ENCODE data around the gene PARD3B. TPM values are rescaled to one million over a fixed set of nuclear protein-coding genes. Genes with fewer than 3 reads are reported as not detected.

PARD3B gene
- total RNA-seq, 4 donors from 2014 or later: 27.8 to 39.3 (median 33.7) TPM

- DNase-seq (ENCODE audit: low spot score) (no peak), ATAC-seq (ENCODE audit: low FRiP score) (no peak)
- TF ChIP-seq, protein P1, sequence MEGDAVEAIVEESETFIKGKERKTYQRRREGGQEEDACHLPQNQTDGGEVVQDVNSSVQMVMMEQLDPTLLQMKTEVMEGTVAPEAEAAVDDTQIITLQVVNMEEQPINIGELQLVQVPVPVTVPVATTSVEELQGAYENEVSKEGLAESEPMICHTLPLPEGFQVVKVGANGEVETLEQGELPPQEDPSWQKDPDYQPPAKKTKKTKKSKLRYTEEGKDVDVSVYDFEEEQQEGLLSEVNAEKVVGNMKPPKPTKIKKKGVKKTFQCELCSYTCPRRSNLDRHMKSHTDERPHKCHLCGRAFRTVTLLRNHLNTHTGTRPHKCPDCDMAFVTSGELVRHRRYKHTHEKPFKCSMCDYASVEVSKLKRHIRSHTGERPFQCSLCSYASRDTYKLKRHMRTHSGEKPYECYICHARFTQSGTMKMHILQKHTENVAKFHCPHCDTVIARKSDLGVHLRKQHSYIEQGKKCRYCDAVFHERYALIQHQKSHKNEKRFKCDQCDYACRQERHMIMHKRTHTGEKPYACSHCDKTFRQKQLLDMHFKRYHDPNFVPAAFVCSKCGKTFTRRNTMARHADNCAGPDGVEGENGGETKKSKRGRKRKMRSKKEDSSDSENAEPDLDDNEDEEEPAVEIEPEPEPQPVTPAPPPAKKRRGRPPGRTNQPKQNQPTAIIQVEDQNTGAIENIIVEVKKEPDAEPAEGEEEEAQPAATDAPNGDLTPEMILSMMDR (IDR thresholded peaks at IDR 0.05): no peak
Observed at GRCh38 chr2:205495819-205496218, 950.5 kb downstream of the PARD3B start.

- TF ChIP-seq, protein P1 (IDR thresholded peaks at IDR 0.05): no peak
- DNase-seq (ENCODE audit: low spot score) (no peak), ATAC-seq (ENCODE audit: low FRiP score) (no peak)
Observed at GRCh38 chr2:205496370-205496769, 951.1 kb downstream of the PARD3B start.

GRCh38 chr2:205496772-205497171 lies 951.5 kb downstream of the PARD3B start:
- DNase-seq (ENCODE audit: low spot score) (no peak), ATAC-seq (ENCODE audit: low FRiP score) (no peak)
- TF ChIP-seq, protein P1 (IDR thresholded peaks at IDR 0.05): no peak

DNA sequence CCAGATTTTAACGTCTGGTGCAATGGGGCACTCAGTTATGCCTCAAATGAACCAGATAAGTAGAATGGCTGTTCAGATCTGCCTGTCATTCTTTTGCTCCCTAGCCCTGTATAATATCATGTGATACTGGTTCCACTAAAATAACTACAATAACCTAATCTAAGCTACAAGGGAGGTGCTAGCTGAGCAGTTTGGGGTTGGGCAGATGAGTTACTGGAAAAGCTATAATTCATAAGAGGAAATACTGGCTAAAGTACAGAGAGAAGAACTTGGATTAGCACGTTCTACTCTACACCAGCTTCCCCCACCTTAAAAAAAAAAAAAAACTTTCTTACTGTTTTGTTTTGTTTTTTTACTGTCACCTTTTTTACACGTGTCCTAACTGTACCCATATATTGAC lies 953.7 kb downstream of the PARD3B start:
- TF ChIP-seq, protein P1 (IDR thresholded peaks at IDR 0.05): no peak
- DNase-seq (ENCODE audit: low spot score): no peak
- no peak for ATAC-seq (ENCODE audit: low FRiP score)

- ATAC-seq (ENCODE audit: low FRiP score): no peak
- DNase-seq (ENCODE audit: low spot score): no peak
- TF ChIP-seq, protein P1 (IDR thresholded peaks at IDR 0.05): no peak
Observed at GRCh38 chr2:205500065-205500464, 954.8 kb downstream of the PARD3B start.

- no peak for DNase-seq (ENCODE audit: low spot score)
- no peak for ATAC-seq (ENCODE audit: low FRiP score)
- TF ChIP-seq, protein P1 (IDR thresholded peaks at IDR 0.05): no peak
Observed at GRCh38 chr2:205500951-205501350, 955.7 kb downstream of the PARD3B start.

DNA sequence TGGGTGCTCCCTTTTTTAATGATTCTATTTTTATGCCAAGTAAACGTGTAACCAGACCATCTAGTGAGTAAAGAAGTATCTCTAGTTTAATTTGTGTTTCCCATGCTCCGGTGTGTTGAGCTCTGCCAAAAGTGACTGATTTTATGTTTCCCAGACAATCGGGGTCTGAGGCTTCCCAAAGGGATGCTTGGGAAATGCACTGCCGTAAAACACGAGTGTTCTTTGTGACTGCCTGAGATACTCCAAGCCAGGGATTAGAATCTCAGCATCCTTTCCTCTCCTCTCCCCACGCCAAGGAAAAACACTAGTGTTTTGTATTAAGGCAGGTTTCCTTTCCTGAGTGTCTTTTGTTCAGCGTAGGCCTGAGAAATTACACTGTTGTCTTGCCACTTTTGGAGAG lies 956.6 kb downstream of the PARD3B start:
- DNase-seq (ENCODE audit: low spot score) (no peak), ATAC-seq (ENCODE audit: low FRiP score) (no peak)
- TF ChIP-seq, protein P1 (IDR thresholded peaks at IDR 0.05): no peak

Measured in omental fat pad (tissue), 4 donors.